ENCODE measurements around the gene BAHD1. TPM values are rescaled to one million over a fixed set of nuclear protein-coding genes. Genes with fewer than 3 reads are reported as not detected.

Gene BAHD1
- 10.1 and 12.2 TPM in 2 replicates for total RNA-seq

DNA sequence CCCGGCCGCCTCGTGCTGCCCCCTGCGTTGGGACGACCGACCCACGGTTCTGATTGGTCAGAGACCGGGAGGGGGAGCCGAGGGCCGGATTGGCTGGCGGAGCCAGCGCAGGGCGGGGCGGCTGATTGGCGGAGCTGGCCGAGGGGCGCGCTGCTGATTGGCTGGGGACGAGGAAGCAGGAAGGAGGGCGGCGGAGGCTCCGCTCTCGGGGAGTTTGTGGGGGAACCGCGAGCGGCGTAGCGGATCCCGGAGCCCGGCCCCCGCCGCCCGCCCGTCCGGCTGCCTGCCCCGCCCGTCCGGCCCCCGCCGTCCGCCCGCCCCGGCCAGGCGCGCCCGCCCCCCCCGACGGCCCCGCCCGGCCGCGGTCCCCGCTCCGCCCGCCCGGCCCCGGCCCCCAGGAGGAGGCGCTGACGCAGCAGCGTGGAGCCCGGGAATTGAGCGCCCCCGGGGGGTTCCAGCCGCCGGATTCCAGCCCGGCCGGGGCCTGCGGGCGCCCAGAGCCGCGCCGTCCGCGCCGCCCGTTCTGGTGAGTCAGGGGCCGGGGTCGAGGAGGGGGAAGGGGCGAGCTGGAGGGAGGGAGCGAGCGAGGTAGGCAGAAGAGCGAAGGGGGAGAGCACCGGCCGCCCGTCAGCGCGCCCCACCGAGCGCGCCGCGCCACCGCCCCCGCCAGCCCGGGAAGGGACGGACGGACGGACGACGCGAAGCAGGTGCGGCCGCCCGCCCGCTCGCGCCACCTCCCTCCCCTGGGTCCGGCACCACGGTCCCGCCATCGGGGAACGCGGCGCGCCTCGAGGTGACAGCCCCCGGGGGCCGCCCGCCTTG lies at the start of gene BAHD1:
Gene BAHD1, plus strand, starts transcription at position 211 of the 822 bp plus-strand sequence. CDS start 17,512 bp downstream, outside the sequence.

DNA sequence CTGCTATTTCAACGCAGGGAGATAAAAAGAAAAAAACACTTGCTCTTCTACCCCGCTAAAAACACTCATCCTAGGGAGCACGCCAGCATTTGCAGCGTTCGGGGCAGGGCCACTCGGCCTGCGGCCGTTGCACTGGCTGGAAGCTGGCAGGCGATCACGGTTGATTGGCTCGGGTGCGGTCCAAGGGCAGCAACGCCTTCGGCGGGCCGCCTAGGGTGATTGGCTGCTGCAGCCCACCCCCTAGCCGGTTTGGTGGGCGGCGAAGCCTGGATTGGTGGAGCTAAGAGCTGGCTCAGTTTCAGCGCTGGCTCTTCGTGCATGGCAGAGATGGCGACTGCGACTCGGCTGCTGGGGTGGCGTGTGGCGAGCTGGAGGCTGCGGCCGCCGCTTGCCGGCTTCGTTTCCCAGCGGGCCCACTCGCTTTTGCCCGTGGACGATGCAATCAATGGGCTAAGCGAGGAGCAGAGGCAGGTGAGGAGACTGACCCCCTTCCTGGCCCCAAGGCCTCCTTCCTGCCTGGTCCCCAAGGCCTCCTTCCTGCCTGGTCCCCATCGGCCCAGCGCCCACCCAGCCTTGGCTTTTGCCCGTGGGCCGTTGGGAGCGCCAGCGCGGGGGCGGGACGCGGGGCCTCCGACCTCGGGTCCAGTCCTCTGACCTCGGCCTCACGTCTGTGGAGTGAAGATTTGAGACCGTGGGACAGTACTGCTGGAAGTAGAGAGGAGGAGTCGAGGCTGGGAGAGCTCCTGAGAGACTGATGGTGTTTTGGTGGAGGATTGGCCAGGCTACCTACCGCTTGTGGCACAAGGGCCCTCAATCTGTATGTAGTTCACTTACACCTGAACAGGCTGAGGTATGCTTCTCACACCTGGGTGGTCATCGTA lies 35.0 kb upstream of the BAHD1 start, which contains the start of gene IVD:
Gene IVD, plus strand, starts transcription at position 295 of the 881 bp plus-strand sequence. Its CDS starts 33 bp downstream, at position 328.

DNA sequence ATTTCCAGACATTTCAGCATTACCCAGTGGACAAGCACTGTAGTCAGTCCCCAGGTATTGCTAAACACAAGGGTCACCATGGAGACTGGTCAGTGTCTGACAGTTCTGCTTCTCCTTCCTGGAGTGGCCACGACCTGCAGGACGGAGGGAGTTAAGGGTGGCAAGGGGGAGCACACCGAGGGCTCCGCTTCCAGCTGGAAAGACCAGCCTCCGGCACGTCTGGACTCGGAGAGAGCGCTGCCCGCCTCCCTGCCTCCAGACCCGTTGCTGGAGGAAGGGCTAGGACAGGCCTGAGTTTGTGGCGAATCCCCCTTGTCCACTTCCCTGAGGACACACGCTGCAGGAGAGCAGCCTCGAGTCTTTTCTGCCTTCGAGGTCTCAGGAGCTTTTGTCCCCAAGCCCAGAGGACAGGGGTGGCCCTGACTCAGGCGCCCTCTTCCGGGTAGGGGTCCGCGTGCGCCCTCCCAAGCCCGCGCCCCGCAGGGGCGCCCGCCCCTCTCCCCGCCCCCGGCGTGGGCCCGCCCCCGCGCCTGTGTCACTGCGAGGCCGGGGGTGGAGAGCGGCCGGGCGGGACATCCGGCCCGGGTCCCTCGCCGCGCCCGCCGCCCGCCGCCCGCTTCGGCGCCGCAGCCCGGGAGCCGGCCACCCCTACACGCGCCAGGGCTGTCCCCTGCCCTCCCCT lies 29.8 kb downstream of the BAHD1 start, which contains the start of gene CHST14:
Gene CHST14, plus strand, starts transcription at position 562 of the 682 bp plus-strand sequence. CDS start 230 bp downstream, outside the sequence.

Other genes with a start within 250 kb of the BAHD1 start
- 21.0 and 21.7 TPM in 2 replicates for gene PAK6, start 201.9 kb upstream of the BAHD1 start, total RNA-seq
- gene ANKRD63, start 157.9 kb upstream of the BAHD1 start, total RNA-seq: not detected in 2 replicates
- 1.3 and 1.6 TPM in 2 replicates for gene PLCB2, start 133.0 kb upstream of the BAHD1 start, total RNA-seq
- gene INAFM2, start 117.3 kb upstream of the BAHD1 start, total RNA-seq: 14.7 and 15.4 TPM in 2 replicates
- 3.9 and 8.0 TPM in 2 replicates for gene CCDC9B, start 100.0 kb upstream of the BAHD1 start, total RNA-seq
- not detected in 2 replicates for gene PHGR1, start 89.9 kb upstream of the BAHD1 start, total RNA-seq
- 0.94 and 1.4 TPM in 2 replicates for gene DISP2, start 82.7 kb upstream of the BAHD1 start, total RNA-seq
- 32.8 and 79.5 TPM in 2 replicates for gene KNSTRN, start 58.2 kb upstream of the BAHD1 start, total RNA-seq
- 19.7 and 25.9 TPM in 2 replicates for gene IVD, start 35.2 kb upstream of the BAHD1 start, total RNA-seq
- 7.9 and 8.6 TPM in 2 replicates for gene CHST14, start 30.0 kb downstream of the BAHD1 start, total RNA-seq
- 16.8 and 22.9 TPM in 2 replicates for gene CCDC32, start 124.1 kb downstream of the BAHD1 start, total RNA-seq
- 13.4 and 18.7 TPM in 2 replicates for gene RPUSD2, start 128.3 kb downstream of the BAHD1 start, total RNA-seq
- gene KNL1, start 153.3 kb downstream of the BAHD1 start, total RNA-seq: 9.7 and 23.4 TPM in 2 replicates

All from hair follicular keratinocyte (primary cell).